Sciatic nerve (tissue), 2 donors: ENCODE data around the gene KCMF1. TPM values are rescaled to one million over a fixed set of nuclear protein-coding genes. Genes with fewer than 3 reads are reported as not detected.

Experiments
- ATAC-seq: fragments of 200-7000 bp; cut with Tn5 transposase; one replicate; pipeline ENCODE4 v1.9.1; 2020; ENCODE audit warnings: mild to moderate bottlenecking, moderate library complexity
- DNase-seq: peaks from one replicate; pipeline ENCODE4 v3.0.0-alpha.2; 2020; ENCODE audit warnings: low spot score
- intact Hi-C: fragments of 100-400 bp; cut with DNase I; formaldehyde crosslinking; loops from one replicate; pipeline ENCODE4 v1.14.2; 2022
- total RNA-seq: library from RNA; stranded (reverse); fragmentation: NEBNext Ultra II Directional; extraction: Animal tissue kit (Norgen Biotek cat#: 25700); gene quantifications from one replicate; pipeline ENCODE4 v1.2.1, GENCODE V29; 2021
- donor health status: DM: no; HTN: no; CAD: no.
- donor health status: DM: no; HTN: no; CAD: no.

Gene KCMF1
- total RNA-seq, 1 donor from 2014 or later: 64.8 TPM

DNA sequence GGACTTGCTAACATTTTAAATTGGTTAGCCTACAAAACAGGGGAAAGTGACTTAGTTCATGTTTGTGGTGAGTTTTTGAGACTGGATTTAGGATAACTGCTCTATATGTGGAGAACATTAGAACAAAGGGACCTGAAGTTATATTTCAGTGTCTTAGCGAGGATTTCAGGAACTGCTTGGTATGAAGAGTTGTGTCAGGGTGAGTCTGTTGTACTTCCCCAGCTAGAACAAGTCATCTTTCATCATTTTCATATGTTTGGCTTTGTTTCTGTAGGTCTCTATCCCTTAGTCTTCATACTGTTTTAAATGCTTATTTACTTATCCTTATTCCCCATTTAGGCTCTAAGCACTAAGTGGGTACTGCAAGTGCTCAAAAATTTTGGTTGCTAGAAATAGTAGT lies 41.9 kb downstream of the KCMF1 start:
- intact Hi-C loops: loop anchor here (5.0 kb wide), 1 partner anchor 274 kb away; no protein-coding TSS in a partner anchor
- no peak for ATAC-seq
- DNase-seq: no peak

DNA sequence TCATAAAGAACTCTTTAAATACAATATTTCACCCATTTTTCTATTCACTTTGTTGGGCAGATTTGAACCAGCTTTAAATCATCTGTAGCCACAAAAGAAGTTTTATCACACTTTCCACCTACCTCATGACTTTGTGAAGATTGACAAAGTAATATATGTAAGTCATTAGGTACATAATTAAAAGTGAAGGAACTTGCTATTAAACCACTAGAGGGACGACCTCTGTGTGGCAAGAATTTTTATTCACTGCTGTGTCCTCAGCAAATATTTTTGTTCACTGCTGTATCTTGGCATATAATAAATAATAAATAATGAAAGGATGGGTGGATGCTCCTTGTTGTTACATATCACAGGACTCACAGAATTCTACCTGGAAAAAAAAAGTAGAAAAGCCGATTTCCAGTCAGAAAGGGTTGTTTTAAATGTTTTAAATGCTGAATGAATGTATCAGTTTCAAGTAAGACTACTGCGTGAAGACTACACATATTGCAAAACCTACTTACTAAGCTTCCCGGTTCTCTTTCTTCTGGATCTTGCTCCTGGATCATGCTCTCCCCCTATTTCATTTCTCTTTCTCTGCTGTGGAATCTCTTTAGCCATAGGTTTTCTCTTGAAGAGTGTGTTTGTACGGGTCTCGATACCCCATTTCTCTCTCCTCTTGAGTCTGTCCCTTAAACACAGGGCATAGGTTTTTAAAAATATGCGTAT lies 44.8 kb downstream of the KCMF1 start:
- ATAC-seq (peak; percentile 40), DNase-seq (no peak)
- intact Hi-C loops: no loop called here

- ATAC-seq: no peak
- no peak for DNase-seq
- intact Hi-C loops: no loop called here
These were observed 45.5 kb downstream of the KCMF1 start for GRCh38 chr2:85016446-85016845.

GRCh38 chr2:85017411-85018048 lies 46.6 kb downstream of the KCMF1 start:
- intact Hi-C loops: no loop called here
- DNase-seq: no peak
- no peak for ATAC-seq

DNA sequence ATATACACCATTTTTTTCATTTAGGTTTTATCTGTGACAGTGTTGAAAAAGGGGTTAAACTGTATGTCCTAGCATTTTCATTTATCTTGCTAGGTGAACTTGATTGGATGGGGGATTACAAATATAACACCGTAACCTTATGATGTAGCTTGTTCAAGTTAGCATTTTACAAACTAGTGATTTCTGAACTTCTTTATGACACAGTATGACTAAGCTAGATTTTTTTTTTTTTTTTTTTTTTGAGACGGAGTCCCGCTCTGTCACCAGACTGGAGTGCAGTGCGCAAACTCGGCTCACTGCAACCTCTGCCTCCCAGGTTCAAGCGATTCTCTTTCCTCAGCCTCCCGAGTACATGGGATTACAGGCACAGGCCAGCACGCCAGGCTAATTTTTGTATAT lies 47.1 kb downstream of the KCMF1 start:
- intact Hi-C loops: no loop called here
- ATAC-seq: no peak
- DNase-seq: no peak

DNA sequence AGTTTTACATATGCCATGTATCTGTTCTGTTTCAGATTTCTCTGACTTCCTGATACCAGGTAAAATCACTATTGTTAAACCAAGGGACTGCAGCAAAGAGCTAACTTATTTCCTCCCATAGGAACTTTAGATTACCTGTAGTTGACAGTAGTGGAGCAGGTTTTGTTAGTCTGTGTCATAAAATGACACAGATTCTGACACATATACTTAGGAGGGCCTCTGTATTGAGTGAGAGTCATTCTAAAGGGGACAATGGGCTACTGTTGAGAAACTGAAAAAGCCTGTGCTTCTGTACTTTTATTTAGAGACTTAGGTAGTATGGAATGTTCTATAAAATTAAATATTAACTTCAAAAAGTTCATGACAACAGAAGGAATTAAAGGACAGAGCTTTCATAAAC lies 48.2 kb downstream of the KCMF1 start:
- intact Hi-C loops: no loop called here
- DNase-seq (no peak), ATAC-seq (no peak)

DNA sequence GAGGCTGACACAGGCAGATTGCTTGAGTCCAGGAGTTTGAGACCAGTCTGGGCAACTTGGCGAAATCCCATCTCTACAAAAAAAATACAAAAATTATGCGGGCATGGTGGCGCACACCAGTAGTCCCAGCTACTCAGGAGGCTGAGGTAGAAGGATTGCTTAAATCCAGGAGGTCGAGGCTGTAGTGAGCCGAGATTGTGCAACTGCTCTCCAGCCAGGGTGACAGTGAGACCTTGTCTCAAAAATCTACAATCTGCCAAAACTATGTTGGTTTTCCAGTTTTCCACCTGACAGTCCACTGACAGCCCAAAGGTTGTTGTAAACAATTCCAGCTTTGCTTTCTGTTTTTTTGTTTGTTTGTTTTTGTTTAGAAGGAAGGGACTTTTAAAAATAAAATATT lies 51.3 kb downstream of the KCMF1 start:
- intact Hi-C loops: no loop called here
- DNase-seq (no peak), ATAC-seq (no peak)

- ATAC-seq (no peak), DNase-seq (no peak)
- intact Hi-C loops: no loop called here
These were observed 53.5 kb downstream of the KCMF1 start for GRCh38 chr2:85024372-85025047.

DNA sequence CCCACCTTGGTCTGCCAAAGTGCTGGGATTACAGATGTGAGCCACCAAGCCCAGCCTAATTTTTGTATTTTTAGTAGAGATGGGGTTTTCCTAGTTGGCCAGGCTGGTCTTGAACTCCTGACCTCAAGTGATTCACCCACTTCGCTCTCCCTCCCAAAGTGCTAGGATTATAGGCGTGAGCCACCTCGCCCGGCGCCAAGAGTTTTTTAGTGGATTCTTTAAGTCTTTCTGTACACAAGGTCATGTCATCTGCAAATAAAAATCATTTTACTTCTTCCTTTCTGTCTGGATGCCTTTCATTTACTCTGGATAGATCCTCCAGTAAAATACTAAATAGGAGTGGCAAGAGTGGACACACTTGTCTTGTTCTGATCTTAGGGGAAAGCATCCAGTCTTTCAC lies 61.7 kb downstream of the KCMF1 start:
- ATAC-seq (no peak), DNase-seq (no peak)
- intact Hi-C loops: loop anchor here (10.0 kb wide), 1 partner anchor 572 kb away; the partner anchor contains the start of gene TMEM150A

- ATAC-seq (no peak), DNase-seq (no peak)
- intact Hi-C loops: loop anchor here (10.0 kb wide), 1 partner anchor 571 kb away; the partner anchor contains the start of gene TMEM150A
These were observed 62.4 kb downstream of the KCMF1 start for GRCh38 chr2:85033388-85033787.

- DNase-seq: no peak
- intact Hi-C loops: loop anchor here (10.0 kb wide), 1 partner anchor 571 kb away; the partner anchor contains the start of gene TMEM150A
- ATAC-seq: no peak
These were observed 63.2 kb downstream of the KCMF1 start for GRCh38 chr2:85034158-85034557.

DNA sequence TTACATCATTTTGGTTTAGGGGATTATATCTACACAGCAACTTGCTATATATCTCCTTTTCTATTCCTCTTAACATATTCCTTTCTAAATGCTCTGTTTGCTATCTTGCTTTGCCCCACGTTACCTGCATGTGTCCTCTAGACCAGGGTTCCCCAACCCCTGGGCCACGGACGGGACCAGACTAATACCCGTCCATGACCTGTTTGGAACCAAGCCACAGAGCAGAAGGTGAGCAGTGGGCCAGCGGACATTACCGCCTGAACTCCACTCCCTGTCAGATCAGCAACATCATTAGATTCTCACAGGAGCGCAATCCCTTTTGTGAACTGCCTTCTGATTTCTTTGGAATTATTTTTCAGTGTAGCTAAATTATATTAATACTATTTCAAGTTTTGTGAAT lies 66.7 kb downstream of the KCMF1 start:
- DNase-seq: no peak
- intact Hi-C loops: loop anchor here (10.0 kb wide), 1 partner anchor 567 kb away; the partner anchor contains the start of gene TMEM150A
- ATAC-seq: no peak

DNA sequence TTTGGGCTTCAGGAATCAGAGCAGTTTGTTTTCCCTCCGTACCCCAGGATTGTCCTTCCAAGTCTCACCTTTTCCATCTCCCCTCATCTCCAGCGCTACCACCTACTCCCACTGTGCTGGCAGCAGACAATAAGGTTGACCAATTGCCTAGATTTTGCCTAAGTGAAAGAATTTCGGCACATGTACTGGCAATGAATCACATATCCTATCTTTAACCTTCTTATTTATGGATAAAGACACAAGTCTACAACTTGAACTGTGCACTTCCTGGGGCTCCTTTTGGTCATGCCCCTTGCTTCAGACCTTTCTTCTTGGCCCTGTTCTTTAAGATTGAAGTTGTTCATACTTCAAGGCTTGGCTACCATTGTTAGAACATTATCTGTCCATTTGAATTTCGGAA lies 71.4 kb downstream of the KCMF1 start:
- intact Hi-C loops: no loop called here
- DNase-seq (no peak), ATAC-seq (no peak)

- no peak for ATAC-seq
- no peak for DNase-seq
- intact Hi-C loops: no loop called here
These were observed 77.6 kb downstream of the KCMF1 start for GRCh38 chr2:85048534-85048933.

GRCh38 chr2:85049236-85049635 lies 78.3 kb downstream of the KCMF1 start:
- intact Hi-C loops: no loop called here
- DNase-seq (no peak), ATAC-seq (no peak)

DNA sequence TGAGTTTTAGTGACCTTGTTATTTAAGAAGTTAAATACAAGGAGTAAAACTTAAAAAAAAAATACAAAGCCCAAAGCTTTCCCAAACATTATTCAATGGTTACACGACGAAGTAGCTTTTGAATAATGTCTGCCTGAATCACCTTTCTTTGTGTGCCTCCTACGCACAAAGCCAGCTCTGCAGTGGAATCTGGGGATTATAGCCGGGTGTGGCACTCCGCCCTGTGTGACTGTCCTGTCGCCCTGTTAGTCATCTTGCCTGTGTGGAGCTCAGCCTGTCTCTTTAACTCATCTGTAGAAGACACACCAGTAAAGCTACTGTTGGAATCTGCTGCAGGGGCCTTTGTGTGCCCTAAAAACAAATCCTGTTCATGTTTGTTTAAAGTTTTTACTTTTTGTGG lies 82.8 kb downstream of the KCMF1 start:
- DNase-seq (no peak), ATAC-seq (no peak)
- intact Hi-C loops: no loop called here

DNA sequence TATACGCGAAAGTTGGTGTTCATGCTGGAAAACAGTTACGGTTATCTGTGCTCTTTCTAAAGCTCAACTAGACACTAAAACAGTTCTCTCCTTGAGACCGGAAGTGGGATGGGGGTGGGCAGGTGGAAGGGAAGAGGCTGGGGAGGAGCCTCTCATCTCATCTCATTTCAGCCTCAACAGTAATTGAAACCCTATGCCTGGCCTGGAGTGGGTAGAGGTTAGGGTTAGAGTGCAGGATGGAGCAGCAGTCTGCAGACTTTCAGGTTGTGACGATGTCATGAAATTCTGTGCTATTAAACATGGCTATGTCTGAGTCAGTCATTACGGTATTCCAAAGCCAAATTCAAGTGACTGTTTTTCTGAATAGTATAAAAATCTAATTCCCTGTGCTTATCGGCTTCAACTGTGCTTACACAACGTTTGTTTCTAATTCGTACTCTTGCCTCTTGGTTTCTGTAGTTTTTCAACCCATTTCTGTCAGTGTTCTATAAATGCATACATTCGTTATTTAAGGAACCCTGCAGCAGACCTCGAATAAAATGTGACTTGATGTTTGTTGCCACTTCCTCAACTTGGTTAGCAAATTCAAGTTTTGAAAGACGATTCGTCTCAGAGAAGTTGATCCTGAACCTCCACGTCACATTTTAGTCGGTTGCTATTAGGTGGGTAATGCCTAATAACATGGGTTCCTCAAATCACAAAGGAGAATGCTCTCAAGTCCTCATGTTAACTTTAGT lies 86.4 kb downstream of the KCMF1 start:
- intact Hi-C loops: no loop called here
- no peak for DNase-seq
- no peak for ATAC-seq

- intact Hi-C loops: loop anchor here (10.0 kb wide), 1 partner anchor 243 kb away; no protein-coding TSS in a partner anchor
- ATAC-seq (no peak), DNase-seq (no peak)
These were observed 90.9 kb downstream of the KCMF1 start for GRCh38 chr2:85061896-85062295.

DNA sequence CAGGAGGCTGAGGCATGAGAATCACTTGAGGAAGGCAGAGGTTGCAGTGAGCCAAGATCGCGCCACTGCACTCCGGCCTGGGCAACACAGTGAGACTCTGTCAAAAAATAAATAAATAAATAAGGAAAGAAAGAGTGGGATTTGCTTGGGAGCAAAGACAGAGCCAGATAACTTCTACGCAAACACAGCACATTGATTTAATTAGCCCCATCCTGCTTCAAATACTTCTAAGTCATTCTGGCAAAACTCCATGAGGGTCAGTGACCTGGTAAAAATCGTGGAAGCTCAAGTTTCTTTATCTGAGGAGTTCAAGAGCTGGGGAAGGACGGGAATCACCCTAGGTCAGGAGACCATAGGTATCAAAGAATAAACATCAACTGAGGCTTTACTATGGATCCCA lies 91.6 kb downstream of the KCMF1 start:
- intact Hi-C loops: loop anchor here (10.0 kb wide), 1 partner anchor 242 kb away; no protein-coding TSS in a partner anchor
- no peak for DNase-seq
- ATAC-seq: no peak
